Astrocyte of the spinal cord (primary cell): ENCODE data around the gene FAM193A.

Experiments
- DNase-seq: peaks from one replicate; pipeline ENCODE4 v3.0.0; 2011; ENCODE audit warnings: low read depth, low spot score
- H3K4me3 ChIP-seq: 2 replicates; pipeline ENCODE4 v1.5.1; 2011; ENCODE audit warnings: low read depth, mild to moderate bottlenecking, low read length, moderate library complexity
- CTCF ChIP-seq: IDR thresholded peaks from 2 replicates; pipeline ENCODE4 v1.5.1; 2012; ENCODE audit warnings: low read depth, mild to moderate bottlenecking, low read length, inconsistent platforms
- in situ Hi-C: cut with HindIII; loops from 2 replicates; pipeline ENCODE4 v1.10.0; 2017; ENCODE audit warnings: low sequenced_read_pairs

The FAM193A gene

GRCh38 chr4:2688281-2688680 is 151.8 kb downstream of the FAM193A start:
- DNase-seq: no peak
- TF ChIP-seq CTCF: no peak
- in situ Hi-C loops: no loop called here
- no peak overlapping the region for H3K4me3 ChIP-seq

GRCh38 chr4:2688697-2689096 is 152.2 kb downstream of the FAM193A start:
- no peak overlapping the region for H3K4me3 ChIP-seq
- in situ Hi-C loops: no loop called here
- DNase-seq: no peak
- TF ChIP-seq CTCF: no peak

GRCh38 chr4:2689114-2689513 is 152.7 kb downstream of the FAM193A start:
- no peak for TF ChIP-seq CTCF
- no peak overlapping the region for H3K4me3 ChIP-seq
- in situ Hi-C loops: no loop called here
- no peak for DNase-seq

GRCh38 chr4:2689825-2690700 is 153.6 kb downstream of the FAM193A start:
- DNase-seq: no peak
- in situ Hi-C loops: no loop called here
- no peak for TF ChIP-seq CTCF
- H3K4me3 ChIP-seq: no peak overlapping the region

- TF ChIP-seq CTCF: no peak
- in situ Hi-C loops: no loop called here
- DNase-seq: no peak
Measured at GRCh38 chr4:2691313-2691712, 154.9 kb downstream of the FAM193A start.

GRCh38 chr4:2691952-2692435 is 155.5 kb downstream of the FAM193A start:
- no peak overlapping the region for H3K4me3 ChIP-seq
- no peak for DNase-seq
- TF ChIP-seq CTCF: no peak
- in situ Hi-C loops: no loop called here

More at GRCh38 chr4:2691313-2691712, 154.9 kb downstream of the FAM193A start:
- no peak overlapping the region for H3K4me3 ChIP-seq
